H1 (cell line): ENCODE results near the gene EMC1. TPM values are rescaled to one million over a fixed set of nuclear protein-coding genes. Genes with fewer than 3 reads are reported as not detected.

Experiments used
- CTCF ChIA-PET: fragments of 300-600 bp; sonication (Branson Sonifier 250); formaldehyde crosslinking; loops from one replicate; lab custom pipeline; 2021; ENCODE audit not compliant: partially characterized antibody; lab: Charles Lee
- POLR2A ChIA-PET: fragments of 300-600 bp; sonication (Branson Sonifier 250); formaldehyde crosslinking; loops from one replicate; lab custom pipeline; 2021; ENCODE audit warnings: inconsistent platforms; ENCODE audit not compliant: partially characterized antibody; lab: Charles Lee
- DNase-seq, 2 experiments: peaks; one replicate each; pipeline versions ENCODE4 v3.0.0 to v3.0.0-alpha.2; 2010 to 2022; ENCODE audit warnings: low spot score in 2 of 2, low read depth in 1 of 2, mixed read lengths in 1 of 2
- FAIRE-seq: peaks from 2 replicates; lab custom pipeline; 2011; peaks lifted over from hg19 to GRCh38; lab: Jason Lieb, UNC
- H2AFZ ChIP-seq: 2 replicates; pipeline ENCODE4 v1.8.1; 2012; ENCODE audit warnings: low read length, inconsistent platforms
- H2AK5ac ChIP-seq: 2 replicates; pipeline ENCODE4 v1.6.1; 2013; ENCODE audit warnings: low read depth, low read length
- H2BK120ac ChIP-seq: replicated peaks from 2 replicates; pipeline ENCODE3; 2013; ENCODE audit warnings: low read depth, low read length, inconsistent platforms
- H2BK12ac ChIP-seq: 2 replicates; pipeline ENCODE4 v1.6.1; 2013; ENCODE audit warnings: low read depth, low read length
- H2BK15ac ChIP-seq: 2 replicates; pipeline ENCODE4 v1.6.1; 2013; ENCODE audit warnings: low read length
- H2BK20ac ChIP-seq: 2 replicates; pipeline ENCODE4 v1.6.1; 2013; ENCODE audit warnings: low read length
- H2BK5ac ChIP-seq: 2 replicates; pipeline ENCODE4 v1.6.1; 2013; ENCODE audit warnings: low read depth, low read length
- H3K14ac ChIP-seq: 2 replicates; pipeline ENCODE4 v1.6.1; 2013; ENCODE audit warnings: inconsistent platforms; ENCODE audit not compliant: insufficient read length
- H3K18ac ChIP-seq: 2 replicates; pipeline ENCODE4 v1.6.1; 2013; ENCODE audit warnings: low read length; ENCODE audit errors: extremely low read depth
- H3K23ac ChIP-seq: 2 replicates; pipeline ENCODE4 v1.6.1; 2013; ENCODE audit warnings: inconsistent platforms; ENCODE audit not compliant: insufficient read length
- H3K23me2 ChIP-seq: 2 replicates; pipeline ENCODE4 v1.6.1; 2013; ENCODE audit warnings: low read depth, low read length
- H3K27ac ChIP-seq: 2 replicates; pipeline ENCODE4 v1.6.1; 2011; ENCODE audit warnings: low read depth, low read length, inconsistent platforms
- H3K27me3 ChIP-seq, 4 experiments: replicated peaks in 1 of 4; 1 replicate in 1 of 4; 2 replicates in 3 of 4; pipeline versions ENCODE4 v1.6.1 to v1.8.1; 2011 to 2013; ENCODE audit warnings: low read length in 3 of 4, mild to moderate bottlenecking in 3 of 4, inconsistent platforms in 2 of 4, mixed read lengths in 2 of 4, moderate library complexity in 1 of 4; ENCODE audit not compliant: control insufficient read depth in 3 of 4, insufficient read depth in 3 of 4; ENCODE audit errors: extremely low read depth in 1 of 4
- H3K36me3 ChIP-seq, 4 experiments: 2 replicates each; pipeline versions ENCODE4 v1.6.1 to v1.8.1; 2011 to 2013; ENCODE audit warnings: mild to moderate bottlenecking in 4 of 4, low read length in 3 of 4, moderate library complexity in 2 of 4, control low read depth in 1 of 4, inconsistent platforms in 1 of 4; ENCODE audit not compliant: insufficient read depth in 4 of 4, control insufficient read depth in 2 of 4
- H3K4ac ChIP-seq: replicated peaks from 2 replicates; pipeline ENCODE3; 2013; ENCODE audit warnings: low read length, low read depth, mixed read lengths, inconsistent platforms; ENCODE audit not compliant: insufficient read length
- H3K4me1 ChIP-seq, 4 experiments: replicated peaks in 1 of 4; 1 replicate in 1 of 4; 2 replicates in 3 of 4; pipeline versions ENCODE4 v1.6.1 to v1.8.1; 2011 to 2013; ENCODE audit warnings: low read length in 3 of 4, inconsistent platforms in 2 of 4, mixed read lengths in 1 of 4; ENCODE audit not compliant: insufficient read depth in 4 of 4, control insufficient read depth in 3 of 4
- H3K4me2 ChIP-seq, 2 experiments: 2 replicates each; pipeline versions ENCODE4 v1.6.1 to v1.8.1; 2011 to 2013; ENCODE audit warnings: low read depth in 2 of 2, low read length in 2 of 2, control low read depth in 1 of 2, inconsistent platforms in 1 of 2, mild to moderate bottlenecking in 1 of 2; ENCODE audit not compliant: insufficient read depth in 1 of 2
- H3K4me3 ChIP-seq, 4 experiments: fragments of 200-600, 300-600 bp in 1 of 4; sonication (generic), shearing (Covaris generic), sonication (Bioruptor Twin) in 1 of 4; 2 replicates each; pipeline versions ENCODE4 v1.5.1 to v1.8.1; 2011 to 2016; ENCODE audit warnings: low read length in 4 of 4, low read depth in 3 of 4, control low read depth in 2 of 4, inconsistent platforms in 2 of 4, mild to moderate bottlenecking in 2 of 4, mixed read lengths in 1 of 4, moderate library complexity in 1 of 4; ENCODE audit not compliant: insufficient read depth in 2 of 4; ENCODE audit errors: extremely low read depth in 1 of 4
- H3K56ac ChIP-seq: replicated peaks from 2 replicates; pipeline ENCODE3; 2013; ENCODE audit warnings: low read depth, mild to moderate bottlenecking, mixed read lengths, low read length, inconsistent platforms; ENCODE audit not compliant: insufficient read length
- H3K79me1 ChIP-seq: 2 replicates; pipeline ENCODE4 v1.6.1; 2013; ENCODE audit warnings: low read depth, low read length, control low read depth
- H3K79me2 ChIP-seq, 2 experiments: 2 replicates each; pipeline versions ENCODE4 v1.6.1 to v1.8.1; 2012 to 2013; ENCODE audit warnings: low read length in 2 of 2, mild to moderate bottlenecking in 2 of 2, inconsistent platforms in 1 of 2; ENCODE audit not compliant: insufficient read depth in 2 of 2, control insufficient read depth in 1 of 2
- H3K9ac ChIP-seq, 4 experiments: replicated peaks in 1 of 4; 1 replicate in 1 of 4; 2 replicates in 3 of 4; pipeline versions ENCODE4 v1.6.1 to v1.8.1; 2011 to 2013; ENCODE audit warnings: low read depth in 3 of 4, low read length in 3 of 4, control low read depth in 2 of 4, mild to moderate bottlenecking in 2 of 4, moderate library complexity in 2 of 4, inconsistent platforms in 1 of 4; ENCODE audit errors: extremely low read depth in 1 of 4
- H3K9me3 ChIP-seq, 2 experiments: 2 replicates each; pipeline versions ENCODE4 v1.6.1 to v1.8.1; 2012 to 2013; ENCODE audit warnings: mild to moderate bottlenecking in 2 of 2, moderate library complexity in 2 of 2, control low read depth in 1 of 2, inconsistent platforms in 1 of 2, low read depth in 1 of 2, low read length in 1 of 2, mixed read lengths in 1 of 2; ENCODE audit not compliant: insufficient read depth in 2 of 2
- H4K20me1 ChIP-seq, 2 experiments: replicated peaks in 1 of 2; 2 replicates each; pipeline versions ENCODE3 to v1.8.1; 2011 to 2013; ENCODE audit warnings: inconsistent platforms in 2 of 2, low read length in 2 of 2, mild to moderate bottlenecking in 1 of 2; ENCODE audit not compliant: insufficient read depth in 2 of 2, control insufficient read depth in 1 of 2
- H4K5ac ChIP-seq: 2 replicates; pipeline ENCODE4 v1.6.1; 2013; ENCODE audit warnings: low read length, low read depth, mixed read lengths, inconsistent platforms; ENCODE audit not compliant: insufficient read length
- H4K8ac ChIP-seq: 2 replicates; pipeline ENCODE4 v1.8.0; 2013; ENCODE audit warnings: mild to moderate bottlenecking, moderate library complexity, low read length, inconsistent platforms; ENCODE audit not compliant: insufficient read depth; ENCODE audit errors: extremely low read depth
- H4K91ac ChIP-seq: replicated peaks from 2 replicates; pipeline ENCODE3; 2013; ENCODE audit warnings: low read length, mixed read lengths, inconsistent platforms; ENCODE audit not compliant: insufficient read length
- CHD2 ChIP-seq: IDR thresholded peaks from 2 replicates; pipeline ENCODE4 v1.6.1; 2012; ENCODE audit warnings: low read length, improper control_type of control experiment
- WGBS, 2 experiments: shearing (Covaris generic) in 1 of 2; methylation state at CpG; one replicate each; pipeline versions ENCODE4 v1.1.6 to v1.1.7; 2013 to 2015; ENCODE audit warnings: low lambda C conversion rate in 2 of 2, mixed read lengths in 2 of 2, inconsistent platforms in 1 of 2, low coverage in 1 of 2, missing lambda C conversion rate in 1 of 2; ENCODE audit not compliant: insufficient replicate concordance in 2 of 2, insufficient coverage in 1 of 2, insufficient read length in 1 of 2; ENCODE audit errors: extremely low coverage in 1 of 2, missing lambda C conversion rate in 1 of 2; 5-methylcytosine and 5-hydroxymethylcytosine counted together
- polyA plus RNA-seq, 7 experiments: library from polyadenylated mRNA; depleted of rRNA in 3 of 7; stranded (reverse) in 5 of 7; unstranded in 2 of 7; fragments of >200 nt in 5 of 7; fragments of 200-250 nt in 2 of 7; gene quantifications; 1 replicate in 5 of 7; 2 replicates in 1 of 7; 4 replicates in 1 of 7; pipeline versions ENCODE4 v1.2.1 to v1.2.3, GENCODE V29; 2011 to 2013; ENCODE audit warnings: missing spikeins in 2 of 7, mixed read lengths in 2 of 7
- total RNA-seq: library from RNA; stranded (reverse); fragmentation: NEBNext Ultra II Directional; extraction: Animal tissue kit (Norgen Biotek cat#: 25700); gene quantifications from 2 replicates; pipeline ENCODE4 v1.2.1, GENCODE V29; 2021
- TF ChIP-seq, protein P1 (sequence below): IDR thresholded peaks from 2 replicates; pipeline ENCODE4 v1.6.1; 2012; ENCODE audit warnings: low read length, inconsistent platforms

The EMC1 gene
- total and polyA plus RNA-seq, 2 of the 8 experiments (the other 6 are each of a cell fraction or from before 2014, with no cell fraction given), result 51.0 to 53.5 TPM

DNA sequence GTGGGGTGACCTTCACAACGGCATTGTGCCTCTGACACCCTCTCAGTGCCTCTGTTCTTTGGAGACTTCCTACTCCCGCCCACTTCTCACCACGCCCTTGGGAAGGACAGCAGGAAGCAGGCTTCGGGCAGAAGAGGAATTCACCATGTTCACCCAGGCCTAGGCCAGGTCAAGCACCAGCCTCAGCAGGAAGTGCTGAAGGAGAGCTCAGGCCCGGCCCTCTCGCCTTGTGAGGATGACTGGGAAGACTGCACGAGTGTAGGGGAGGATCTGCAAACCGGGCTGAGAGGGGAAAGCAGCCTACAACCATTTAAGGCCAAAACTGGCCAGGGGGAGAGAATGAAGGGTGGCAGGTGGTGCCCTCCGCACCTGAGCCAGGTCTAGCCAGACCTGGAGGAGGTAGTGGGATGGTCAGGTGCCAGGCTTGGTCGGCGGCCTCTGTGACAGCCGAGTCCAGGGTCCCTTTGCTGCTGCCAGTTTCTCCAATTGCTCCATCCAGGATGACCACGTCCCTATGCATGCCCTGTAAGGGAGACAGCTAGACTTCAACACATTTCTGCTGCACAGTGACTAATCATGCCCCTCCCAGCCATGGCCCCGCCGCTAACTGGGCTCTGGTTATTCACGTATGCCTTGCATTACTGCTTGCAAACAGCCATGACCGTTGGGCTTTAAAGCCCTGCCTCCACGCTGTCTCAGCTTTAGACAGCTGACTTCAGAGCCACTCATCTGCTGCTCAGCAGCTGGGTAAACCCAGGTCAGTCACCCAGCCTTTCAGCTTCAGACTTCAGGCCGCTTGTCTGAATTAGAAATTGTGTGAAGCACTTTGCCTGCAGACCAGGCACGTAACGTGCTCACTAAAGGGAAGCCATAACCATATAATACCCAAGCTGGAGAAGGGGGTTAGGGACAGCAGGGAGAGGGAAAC is 9.2 kb upstream of the EMC1 start:
- H2BK12ac ChIP-seq, result no peak overlapping the region
- no peak overlapping the region for H4K5ac ChIP-seq
- H3K9me3 ChIP-seq, result no peaks in the 10 kb centered on the region
- no peaks in the 10 kb centered on the region for H3K23me2 ChIP-seq
- TF ChIP-seq, protein P1, sequence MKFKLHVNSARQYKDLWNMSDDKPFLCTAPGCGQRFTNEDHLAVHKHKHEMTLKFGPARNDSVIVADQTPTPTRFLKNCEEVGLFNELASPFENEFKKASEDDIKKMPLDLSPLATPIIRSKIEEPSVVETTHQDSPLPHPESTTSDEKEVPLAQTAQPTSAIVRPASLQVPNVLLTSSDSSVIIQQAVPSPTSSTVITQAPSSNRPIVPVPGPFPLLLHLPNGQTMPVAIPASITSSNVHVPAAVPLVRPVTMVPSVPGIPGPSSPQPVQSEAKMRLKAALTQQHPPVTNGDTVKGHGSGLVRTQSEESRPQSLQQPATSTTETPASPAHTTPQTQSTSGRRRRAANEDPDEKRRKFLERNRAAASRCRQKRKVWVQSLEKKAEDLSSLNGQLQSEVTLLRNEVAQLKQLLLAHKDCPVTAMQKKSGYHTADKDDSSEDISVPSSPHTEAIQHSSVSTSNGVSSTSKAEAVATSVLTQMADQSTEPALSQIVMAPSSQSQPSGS, result no peak
- no peak for TF ChIP-seq CHD2
- ChIA-PET CTCF (interaction anchor here (0.6 to 1.6 kb wide), 3 partner anchors 9 to 79 kb away, joined by 3 read pairs; partner anchors contain the start of genes EMC1 and MRTO4), POLR2A (interaction anchor here (0.7 to 7.5 kb wide), 11 partner anchors 7 to 342 kb away, joined by 3 to 83 read pairs (median 5); partner anchors contain the start of genes AKR7A2, AKR7A3, EMC1 and MRTO4)
- H4K8ac ChIP-seq, result no peak overlapping the region
- no peaks in the 10 kb centered on the region for H3K4me1 ChIP-seq
- H4K20me1 ChIP-seq, result peaks cover 7 to 20% of the 10 kb centered on the region in 2 experiments
- H2BK120ac ChIP-seq, result no peak overlapping the region
- no peak overlapping the region for H2BK5ac ChIP-seq
- no peak overlapping the region for H3K4ac ChIP-seq
- H3K27ac ChIP-seq, result no peak overlapping the region
- DNase-seq (no peak), FAIRE-seq (no peak)
- H2AFZ ChIP-seq, result no peak overlapping the region
- H3K18ac ChIP-seq, result no peak overlapping the region
- H3K9ac ChIP-seq, result no peak overlapping the region
- H3K56ac ChIP-seq, result no peak overlapping the region
- peaks cover 5% of the 10 kb centered on the region; the same call in 1 of the 2 replicates for H3K79me1 ChIP-seq
- WGBS, 2 experiments, result 84% methylated on average over 21 of the region's 21 CpGs; no CpG with 5 or more reads in 1 of the 2 experiments
- no peak overlapping the region for H2BK20ac ChIP-seq
- no peaks in the 10 kb centered on the region for H3K27me3 ChIP-seq
- peaks cover 36 to 49% (median 48%) of the 10 kb centered on the region in 4 experiments for H3K36me3 ChIP-seq
- no peak overlapping the region for H2AK5ac ChIP-seq
- no peak overlapping the region for H3K14ac ChIP-seq
- no peak overlapping the region for H2BK15ac ChIP-seq
- peaks cover 0 to 6% of the 10 kb centered on the region in 2 experiments; a peak in 2 of 4 replicates for H3K79me2 ChIP-seq
- no peak overlapping the region for H3K4me3 ChIP-seq
- H3K4me2 ChIP-seq, result no peak overlapping the region
- no peak overlapping the region for H3K23ac ChIP-seq
- no peak overlapping the region for H4K91ac ChIP-seq
